ENCODE measurements around the gene AGXT2. TPM values are rescaled to one million over a fixed set of nuclear protein-coding genes. Genes with fewer than 3 reads are reported as not detected.

AGXT2 gene
- total and polyA plus RNA-seq, 12 donors: 0.06 to 0.11 TPM; not detected in 10

DNA sequence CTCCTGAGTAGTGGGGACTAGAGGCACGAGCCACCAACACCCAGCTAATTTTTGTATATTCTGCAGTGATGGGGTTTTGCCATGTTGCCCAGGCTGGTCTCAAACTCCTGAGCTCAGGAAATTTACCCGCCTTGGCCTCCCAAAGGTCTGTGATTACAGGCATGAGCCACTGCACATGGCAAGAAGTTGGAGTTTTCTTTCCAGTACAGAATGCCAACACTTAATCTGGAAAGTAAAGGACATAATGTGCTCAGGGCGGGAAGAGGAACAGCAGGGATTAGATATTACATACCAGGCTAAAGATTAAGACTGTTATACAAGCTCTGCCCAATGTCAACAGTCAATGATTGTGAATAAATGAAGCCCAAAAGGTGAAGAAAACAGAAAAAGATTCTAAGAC is 47.2 kb upstream of the AGXT2 start:
- Histone ChIP-seq H3K9me3 (replicated peaks in 1 of 3) (no peaks in the 10 kb centered on the region), H3K36me3 (replicated peaks in 1 of 2) (no peaks in the 10 kb centered on the region), H3K4me3 (no peak overlapping the region), H3K27ac (no peak overlapping the region), H3K4me1 (replicated peaks in 1 of 2) (no peaks in the 10 kb centered on the region), H3K27me3 (no peaks in the 10 kb centered on the region)
- 86 to 100% (median 92%) methylated on average over 2 to 3 of the region's 3 CpGs for WGBS, 4 donors
- intact Hi-C loops (cut with DNase I): loop anchor here (10.0 kb wide), 3 partner anchors 90 to 350 kb away; no protein-coding TSS in a partner anchor
- no peak for DNase-seq
- TF ChIP-seq, protein P1, sequence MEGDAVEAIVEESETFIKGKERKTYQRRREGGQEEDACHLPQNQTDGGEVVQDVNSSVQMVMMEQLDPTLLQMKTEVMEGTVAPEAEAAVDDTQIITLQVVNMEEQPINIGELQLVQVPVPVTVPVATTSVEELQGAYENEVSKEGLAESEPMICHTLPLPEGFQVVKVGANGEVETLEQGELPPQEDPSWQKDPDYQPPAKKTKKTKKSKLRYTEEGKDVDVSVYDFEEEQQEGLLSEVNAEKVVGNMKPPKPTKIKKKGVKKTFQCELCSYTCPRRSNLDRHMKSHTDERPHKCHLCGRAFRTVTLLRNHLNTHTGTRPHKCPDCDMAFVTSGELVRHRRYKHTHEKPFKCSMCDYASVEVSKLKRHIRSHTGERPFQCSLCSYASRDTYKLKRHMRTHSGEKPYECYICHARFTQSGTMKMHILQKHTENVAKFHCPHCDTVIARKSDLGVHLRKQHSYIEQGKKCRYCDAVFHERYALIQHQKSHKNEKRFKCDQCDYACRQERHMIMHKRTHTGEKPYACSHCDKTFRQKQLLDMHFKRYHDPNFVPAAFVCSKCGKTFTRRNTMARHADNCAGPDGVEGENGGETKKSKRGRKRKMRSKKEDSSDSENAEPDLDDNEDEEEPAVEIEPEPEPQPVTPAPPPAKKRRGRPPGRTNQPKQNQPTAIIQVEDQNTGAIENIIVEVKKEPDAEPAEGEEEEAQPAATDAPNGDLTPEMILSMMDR (IDR thresholded peaks at IDR 0.05): no peak
- TF ChIP-seq POLR2A (IDR thresholded peaks at IDR 0.05): no peak

- Histone ChIP-seq H3K36me3 (replicated peaks in 1 of 2) (no peaks in the 10 kb centered on the region), H3K4me3 (no peak overlapping the region), H3K27me3 (no peaks in the 10 kb centered on the region), H3K27ac (no peak overlapping the region), H3K4me1 (replicated peaks in 1 of 2) (peaks cover 0 to 4% of the 10 kb centered on the region in 2 donors), H3K9me3 (replicated peaks in 1 of 3) (no peaks in the 10 kb centered on the region)
- intact Hi-C loops (cut with DNase I): loop anchor here (10.0 kb wide), 3 partner anchors 92 to 352 kb away; no protein-coding TSS in a partner anchor
- 87 to 93% (median 90%) methylated on average over 2 of the region's 2 CpGs for WGBS, 4 donors
- TF ChIP-seq POLR2A (IDR thresholded peaks at IDR 0.05): no peak
- TF ChIP-seq, protein P1 (IDR thresholded peaks at IDR 0.05): no peak
- no peak for DNase-seq
These were observed 45.0 kb upstream of the AGXT2 start for GRCh38 chr5:35092703-35093102.

DNA sequence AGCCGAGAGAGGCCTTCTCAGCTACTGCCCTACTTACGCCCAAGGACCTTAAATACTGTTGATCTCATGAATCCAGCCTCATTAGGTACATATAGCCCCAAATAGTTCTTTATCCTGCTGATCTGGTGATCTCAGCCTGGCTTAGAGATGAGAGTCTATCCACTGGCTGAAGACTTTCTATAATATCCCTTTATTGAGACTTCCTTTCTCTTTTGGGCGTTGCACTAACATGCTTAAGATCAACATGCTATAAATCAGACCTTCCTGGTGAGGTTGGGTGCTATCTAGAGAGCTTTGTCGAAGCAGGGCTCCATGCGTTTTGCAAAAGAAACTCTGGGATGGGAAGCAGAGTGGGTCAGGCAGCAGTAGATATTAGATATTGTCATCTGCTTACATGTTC is 44.0 kb upstream of the AGXT2 start:
- no peaks in the 10 kb centered on the region for H3K9me3 ChIP-seq (replicated peaks in 1 of 3)
- WGBS, 4 donors: 84 to 88% (median 86%) methylated on average over 5 of the region's 5 CpGs
- intact Hi-C loops (cut with DNase I): loop anchor here (10.0 kb wide), 3 partner anchors 93 to 353 kb away; no protein-coding TSS in a partner anchor
- H3K4me1 ChIP-seq (replicated peaks in 1 of 2): peaks cover 0 to 4% of the 10 kb centered on the region in 2 donors
- DNase-seq: no peak
- H3K27me3 ChIP-seq: no peaks in the 10 kb centered on the region
- H3K36me3 ChIP-seq (replicated peaks in 1 of 2): no peaks in the 10 kb centered on the region
- TF ChIP-seq, protein P1 (IDR thresholded peaks at IDR 0.05): no peak
- TF ChIP-seq POLR2A (IDR thresholded peaks at IDR 0.05): no peak
- no peak overlapping the region for H3K27ac ChIP-seq
- H3K4me3 ChIP-seq: no peak overlapping the region

- intact Hi-C loops (cut with DNase I): loop anchor here (10.0 kb wide), 4 partner anchors 95 to 835 kb away; no protein-coding TSS in a partner anchor
- DNase-seq: peak; percentile 46 to 81 (median 67)
- H3K4me1 ChIP-seq (replicated peaks in 1 of 2): peaks cover 0 to 4% of the 10 kb centered on the region in 2 donors
- no peaks in the 10 kb centered on the region for H3K27me3 ChIP-seq
- no peaks in the 10 kb centered on the region for H3K36me3 ChIP-seq (replicated peaks in 1 of 2)
- WGBS, 4 donors: 67 to 70% (median 69%) methylated on average over 7 of the region's 7 CpGs
- no peak overlapping the region for H3K4me3 ChIP-seq
- H3K9me3 ChIP-seq (replicated peaks in 1 of 3): no peaks in the 10 kb centered on the region
- no peak overlapping the region for H3K27ac ChIP-seq
- TF ChIP-seq, protein P1 (IDR thresholded peaks at IDR 0.05): peak; percentile 53 to 78 (median 76)
- TF ChIP-seq POLR2A (IDR thresholded peaks at IDR 0.05): no peak
These were observed 41.9 kb upstream of the AGXT2 start for GRCh38 chr5:35089334-35090314.

Data from adrenal gland (tissue), 12 donors.